AG04449 (cell line): ENCODE measurements around the gene TRPV6.

Experiments
- CTCF ChIA-PET: fragments of 350-600 bp; formaldehyde crosslinking; extraction: SDS; loops from one replicate; lab custom pipeline; 2021; ENCODE audit warnings: antibody characterized with exemption; lab: Yijun Ruan, JAX
- POLR2A ChIA-PET: fragments of 400-600, 350-600 bp; formaldehyde crosslinking; extraction: SDS; loops from one replicate; lab custom pipeline; 2020; ENCODE audit warnings: antibody characterized with exemption, inconsistent platforms; lab: Yijun Ruan, JAX
- DNase-seq: peaks from one replicate; pipeline ENCODE4 v3.0.0-alpha.2; 2010; ENCODE audit warnings: low read depth, low spot score
- H3K4me3 ChIP-seq: 2 replicates; pipeline ENCODE4 v1.5.1; 2011; ENCODE audit warnings: low read depth, mild to moderate bottlenecking, control low read depth, low read length
- TF ChIP-seq, protein P1 (sequence below): IDR thresholded peaks from one replicate; pipeline ENCODE4 v1.5.1; 2011; ENCODE audit warnings: mild to moderate bottlenecking, moderate library complexity, low read length, control low read depth, inconsistent platforms; ENCODE audit not compliant: insufficient read depth; ENCODE audit errors: missing control alignments

TRPV6 gene

DNA sequence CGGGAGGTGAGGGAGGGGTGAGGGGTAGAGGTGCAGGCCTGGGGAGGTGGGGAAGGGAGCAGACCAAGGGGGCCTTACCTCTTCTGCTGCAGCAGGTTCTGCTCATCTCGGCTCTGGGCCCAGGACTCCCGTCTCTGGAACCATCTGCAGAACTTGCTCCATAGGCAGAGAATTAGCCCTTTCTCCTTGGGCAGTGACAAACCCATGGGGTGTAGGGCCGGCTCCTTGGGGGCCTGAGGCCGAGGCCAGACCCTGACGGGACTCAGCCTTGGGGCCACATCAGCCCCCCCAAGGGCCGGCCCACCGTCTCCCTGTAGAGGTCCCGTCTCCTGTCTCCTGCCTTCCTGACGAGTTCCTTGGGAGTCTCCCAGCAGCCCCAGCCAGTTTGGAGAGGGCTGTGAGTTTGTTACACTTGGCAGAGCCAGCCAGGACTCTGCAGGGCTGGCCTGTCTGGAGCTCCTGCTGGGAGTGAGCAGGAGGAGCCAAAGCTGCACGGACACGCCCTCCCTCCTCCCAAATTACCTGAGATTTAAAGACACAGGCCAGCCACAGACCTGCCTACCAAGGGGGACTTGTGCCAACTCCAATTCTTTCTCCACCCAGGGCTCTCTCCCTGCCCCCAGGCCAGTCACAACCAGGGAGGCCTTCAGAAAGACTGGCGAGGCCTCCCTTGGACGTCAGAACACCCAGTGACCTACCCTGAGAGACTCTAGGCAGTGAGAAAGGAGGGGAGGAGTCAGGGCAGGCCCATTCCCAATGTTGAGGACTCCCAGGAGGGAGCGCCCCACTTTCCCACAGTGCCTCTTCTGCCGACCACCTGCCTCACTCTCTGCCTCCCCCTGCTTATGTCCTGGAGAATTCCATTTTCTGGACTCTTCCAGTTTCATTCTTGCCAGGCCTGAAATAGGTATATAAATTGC, at the start of gene TRPV6:
Gene TRPV6 (minus strand): TSS at position 435 of the 920 bp plus-strand sequence.
- H3K4me3 ChIP-seq, result no peak within 1 kb of the TSS
- TF ChIP-seq, protein P1, sequence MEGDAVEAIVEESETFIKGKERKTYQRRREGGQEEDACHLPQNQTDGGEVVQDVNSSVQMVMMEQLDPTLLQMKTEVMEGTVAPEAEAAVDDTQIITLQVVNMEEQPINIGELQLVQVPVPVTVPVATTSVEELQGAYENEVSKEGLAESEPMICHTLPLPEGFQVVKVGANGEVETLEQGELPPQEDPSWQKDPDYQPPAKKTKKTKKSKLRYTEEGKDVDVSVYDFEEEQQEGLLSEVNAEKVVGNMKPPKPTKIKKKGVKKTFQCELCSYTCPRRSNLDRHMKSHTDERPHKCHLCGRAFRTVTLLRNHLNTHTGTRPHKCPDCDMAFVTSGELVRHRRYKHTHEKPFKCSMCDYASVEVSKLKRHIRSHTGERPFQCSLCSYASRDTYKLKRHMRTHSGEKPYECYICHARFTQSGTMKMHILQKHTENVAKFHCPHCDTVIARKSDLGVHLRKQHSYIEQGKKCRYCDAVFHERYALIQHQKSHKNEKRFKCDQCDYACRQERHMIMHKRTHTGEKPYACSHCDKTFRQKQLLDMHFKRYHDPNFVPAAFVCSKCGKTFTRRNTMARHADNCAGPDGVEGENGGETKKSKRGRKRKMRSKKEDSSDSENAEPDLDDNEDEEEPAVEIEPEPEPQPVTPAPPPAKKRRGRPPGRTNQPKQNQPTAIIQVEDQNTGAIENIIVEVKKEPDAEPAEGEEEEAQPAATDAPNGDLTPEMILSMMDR, result no peak

DNA sequence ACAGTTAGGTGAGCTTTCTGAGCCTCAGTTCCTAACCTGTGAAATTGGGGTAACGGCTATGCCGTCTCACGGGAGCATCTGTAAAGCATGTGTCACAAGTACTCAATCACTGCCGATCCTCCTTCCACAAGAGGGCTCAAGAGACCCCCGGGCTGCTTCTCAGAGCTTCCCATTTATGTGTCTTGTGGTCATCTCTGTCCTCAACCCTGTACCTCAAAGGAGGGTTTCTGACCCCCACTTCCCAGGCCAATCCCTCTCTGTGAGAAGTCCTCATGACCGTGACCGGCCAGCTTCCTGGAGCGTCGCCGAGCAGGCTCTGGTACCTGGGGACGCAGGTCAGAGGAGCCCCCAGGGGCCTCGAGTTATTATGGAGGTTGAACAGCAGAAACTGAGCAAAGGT, 48.5 kb upstream of the TRPV6 start:
- H3K4me3 ChIP-seq, result no peak overlapping the region
- CTCF ChIA-PET, result interaction anchor here (1.1 kb wide), 1 partner anchor 68 kb away, joined by 3 read pairs; no protein-coding TSS in a partner anchor
- TF ChIP-seq, protein P1, result no peak
- no peak for DNase-seq
- POLR2A ChIA-PET, result no interaction called here

More for the DNA sequence above, at the start of gene TRPV6:
- POLR2A ChIA-PET, result no interaction called here
- no peak for DNase-seq
- CTCF ChIA-PET, result no interaction called here

DNA sequence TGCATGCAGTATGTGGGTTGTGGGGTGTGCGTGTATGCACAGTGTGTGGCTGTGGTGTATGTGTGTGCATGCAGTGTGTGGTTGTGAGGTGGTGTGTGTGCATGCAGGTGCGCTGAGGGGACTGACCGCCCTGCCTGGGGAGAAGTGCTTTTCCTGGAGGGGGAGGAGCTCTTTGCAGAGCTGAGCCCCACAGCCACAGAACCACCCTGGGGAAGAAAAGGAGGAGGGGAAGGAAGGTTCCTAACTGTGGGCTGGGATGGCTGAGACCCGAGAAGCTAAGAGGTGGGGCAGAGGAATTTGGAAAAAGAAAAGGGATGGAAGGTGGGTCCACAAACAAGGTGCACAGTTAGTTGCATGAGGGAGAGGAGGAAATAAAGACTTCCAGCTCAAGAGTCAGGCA, 48.1 kb upstream of the TRPV6 start, which contains the start of gene TRPV5:
Gene TRPV5 (minus strand): TSS at position 123 of the 400 bp plus-strand sequence. CDS start 287 bp downstream, outside the sequence.
- CTCF ChIA-PET, result interaction anchor here (1.1 kb wide), 1 partner anchor 68 kb away, joined by 3 read pairs; no protein-coding TSS in a partner anchor
- TF ChIP-seq, protein P1, result no peak
- no peak for DNase-seq
- POLR2A ChIA-PET, result no interaction called here
- H3K4me3 ChIP-seq, result no peak within 1 kb of the TSS

DNA sequence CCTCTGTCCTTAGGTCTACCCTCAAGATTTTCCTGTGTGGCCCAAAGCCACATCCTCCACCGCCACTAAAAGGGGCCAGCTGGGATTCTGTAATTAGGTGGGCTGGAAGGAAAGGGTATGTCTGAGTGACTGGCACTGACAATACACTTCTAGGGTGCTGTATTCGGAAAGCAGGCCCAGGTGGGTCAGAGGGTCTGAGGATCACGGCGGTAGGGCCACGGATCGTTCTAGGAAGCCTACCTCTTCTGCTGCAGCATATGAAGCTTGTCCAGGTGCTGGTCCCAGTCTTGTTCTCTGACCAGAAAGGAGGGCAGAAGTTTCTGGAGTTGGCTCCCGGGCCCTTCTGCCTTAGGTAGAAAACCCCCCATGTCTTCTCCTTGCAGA, 47.5 kb upstream of the TRPV6 start:
- ChIA-PET POLR2A (no interaction called here), CTCF (interaction anchor here (1.1 kb wide), 1 partner anchor 67 kb away, joined by 3 read pairs; no protein-coding TSS in a partner anchor)
- TF ChIP-seq, protein P1, result no peak
- DNase-seq, result no peak
- no peak overlapping the region for H3K4me3 ChIP-seq

DNA sequence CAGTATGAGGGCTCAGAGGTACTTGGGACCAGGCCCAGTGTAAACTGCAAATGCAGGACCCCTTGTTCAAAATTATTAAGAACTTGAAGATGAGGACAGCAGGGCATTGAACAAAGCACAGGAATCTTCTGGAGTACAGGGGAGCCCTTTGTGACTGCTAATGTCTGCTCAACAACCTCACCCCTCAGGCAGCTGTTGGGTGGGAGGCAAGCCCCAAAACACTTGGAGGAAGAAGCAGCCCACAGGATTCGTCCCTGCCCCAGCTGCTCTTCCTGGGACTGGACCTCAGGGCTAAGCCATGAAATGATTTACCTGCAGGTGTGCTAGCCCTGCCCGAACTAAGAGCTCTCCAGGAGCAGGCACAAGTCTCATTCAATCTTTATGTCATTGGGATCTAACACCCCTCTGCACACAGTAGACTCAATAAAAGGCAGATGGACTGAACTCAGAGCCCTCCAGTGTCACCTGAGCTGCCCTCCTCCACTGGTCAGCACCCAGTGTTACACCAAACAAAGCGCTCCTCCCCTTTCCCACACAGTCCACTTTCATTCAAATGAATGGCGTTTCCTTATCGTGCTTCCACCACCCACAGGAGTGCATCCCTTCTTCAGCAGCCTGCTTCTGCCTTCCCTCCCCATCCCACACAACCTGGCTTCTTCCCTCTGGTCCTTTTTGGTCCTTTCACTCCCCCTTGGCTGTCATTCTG, 47.0 kb upstream of the TRPV6 start:
- no peak overlapping the region for H3K4me3 ChIP-seq
- DNase-seq, result no peak
- ChIA-PET POLR2A (no interaction called here), CTCF (no interaction called here)
- TF ChIP-seq, protein P1, result no peak
